GM12864 (cell line): Measurements from ENCODE around the gene OR2A5.
"Not testable (repeated sequence)": the region's sequence is repeated elsewhere in the genome, so short reads cannot be mapped to it uniquely, and the experiment has no call there.

Source experiments
- DNase-seq: peaks from one replicate; pipeline ENCODE4 v3.0.0-alpha.2; 2011; ENCODE audit warnings: low read depth
- H3K4me3 ChIP-seq: 2 replicates; pipeline ENCODE4 v1.5.1; 2011; ENCODE audit warnings: mild to moderate bottlenecking, low read depth, low read length, control low read depth
- TF ChIP-seq, protein P1 (sequence below): IDR thresholded peaks from 2 replicates; pipeline ENCODE4 v1.5.1; 2011; ENCODE audit warnings: low read depth, mild to moderate bottlenecking, moderate library complexity, low read length, control low read depth, inconsistent platforms; ENCODE audit errors: missing control alignments

The OR2A5 gene

DNA sequence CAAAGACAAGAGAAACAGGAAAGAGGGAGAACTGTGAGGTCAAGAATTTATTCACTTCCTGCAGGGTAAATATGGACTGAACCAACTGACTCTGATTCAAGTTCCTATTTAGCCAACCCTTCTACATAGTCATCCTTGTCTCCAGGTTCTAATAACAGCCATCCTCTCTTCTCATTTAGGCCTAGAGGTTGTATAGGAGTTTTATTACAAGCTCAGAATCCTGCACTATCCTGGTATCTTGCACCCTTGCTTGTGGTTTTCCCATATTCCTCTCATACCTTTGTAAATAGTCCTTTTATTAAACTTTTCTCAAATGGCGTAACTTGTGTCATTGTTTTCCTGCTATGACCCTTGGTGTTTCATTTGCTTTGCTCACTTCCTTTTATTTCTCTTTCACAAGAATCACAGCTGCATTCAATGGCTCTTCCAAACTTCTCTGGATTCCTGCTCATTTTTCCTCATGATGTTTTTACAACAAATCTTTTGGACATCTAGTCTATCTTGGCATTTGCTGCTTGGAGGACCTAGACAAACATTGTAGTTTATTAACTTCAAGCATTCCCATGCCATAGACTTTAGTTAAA lies 12.4 kb upstream of the OR2A5 start:
- TF ChIP-seq, protein P1, sequence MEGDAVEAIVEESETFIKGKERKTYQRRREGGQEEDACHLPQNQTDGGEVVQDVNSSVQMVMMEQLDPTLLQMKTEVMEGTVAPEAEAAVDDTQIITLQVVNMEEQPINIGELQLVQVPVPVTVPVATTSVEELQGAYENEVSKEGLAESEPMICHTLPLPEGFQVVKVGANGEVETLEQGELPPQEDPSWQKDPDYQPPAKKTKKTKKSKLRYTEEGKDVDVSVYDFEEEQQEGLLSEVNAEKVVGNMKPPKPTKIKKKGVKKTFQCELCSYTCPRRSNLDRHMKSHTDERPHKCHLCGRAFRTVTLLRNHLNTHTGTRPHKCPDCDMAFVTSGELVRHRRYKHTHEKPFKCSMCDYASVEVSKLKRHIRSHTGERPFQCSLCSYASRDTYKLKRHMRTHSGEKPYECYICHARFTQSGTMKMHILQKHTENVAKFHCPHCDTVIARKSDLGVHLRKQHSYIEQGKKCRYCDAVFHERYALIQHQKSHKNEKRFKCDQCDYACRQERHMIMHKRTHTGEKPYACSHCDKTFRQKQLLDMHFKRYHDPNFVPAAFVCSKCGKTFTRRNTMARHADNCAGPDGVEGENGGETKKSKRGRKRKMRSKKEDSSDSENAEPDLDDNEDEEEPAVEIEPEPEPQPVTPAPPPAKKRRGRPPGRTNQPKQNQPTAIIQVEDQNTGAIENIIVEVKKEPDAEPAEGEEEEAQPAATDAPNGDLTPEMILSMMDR = no peak
- no peak for DNase-seq
- no peak overlapping the region for H3K4me3 ChIP-seq

DNA sequence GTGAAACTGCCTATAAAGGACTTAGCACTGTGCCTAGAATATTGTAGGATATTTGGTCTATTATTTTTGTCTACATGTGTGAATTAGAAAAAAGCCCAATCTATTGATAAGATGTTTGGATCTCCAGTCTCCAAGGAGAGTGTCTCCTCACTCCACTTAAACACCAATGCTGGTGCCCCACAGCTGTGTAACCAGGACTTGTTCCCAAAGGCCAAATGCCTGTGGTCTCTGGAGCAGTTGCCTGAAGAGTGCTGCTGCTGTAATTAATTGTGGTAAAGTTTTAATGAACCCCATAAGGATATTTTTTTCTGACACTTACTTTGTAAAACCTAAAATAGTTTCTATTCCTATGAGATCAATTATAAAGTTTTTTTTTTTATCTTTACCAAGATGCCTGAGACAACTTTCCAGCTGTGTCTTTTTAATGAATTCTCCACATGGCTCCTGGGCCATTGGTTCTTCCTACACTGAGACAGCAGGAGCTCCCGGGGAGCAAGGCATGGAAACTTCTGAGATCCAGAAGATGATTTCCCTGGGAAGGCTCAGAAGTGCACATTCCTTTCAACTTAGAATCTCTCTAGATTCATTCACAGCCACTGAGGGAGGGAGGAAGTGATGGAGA lies 11.2 kb upstream of the OR2A5 start:
- H3K4me3 ChIP-seq = no peak overlapping the region
- DNase-seq = no peak
- TF ChIP-seq, protein P1 = no peak

DNA sequence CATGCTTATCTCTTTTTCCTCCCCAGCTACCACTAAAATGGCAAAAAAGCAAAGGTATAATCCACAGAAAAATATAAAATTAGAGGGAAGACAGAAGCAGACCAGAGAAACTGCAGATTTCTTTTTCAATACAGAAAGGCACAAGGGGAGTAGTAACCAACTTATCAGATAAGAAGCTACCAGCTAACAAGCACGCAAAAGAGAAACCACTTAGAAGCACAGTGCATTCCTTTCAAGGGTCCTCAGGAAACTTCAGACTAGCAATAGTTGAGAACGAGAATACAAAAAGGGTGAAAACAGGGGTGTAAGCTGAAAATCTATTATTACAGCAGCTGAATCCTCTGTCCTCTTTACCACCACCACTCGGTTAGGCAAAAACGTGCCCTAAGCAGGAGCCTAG lies 9.9 kb upstream of the OR2A5 start:
- no peak overlapping the region for H3K4me3 ChIP-seq
- DNase-seq = no peak
- TF ChIP-seq, protein P1 = no peak

DNA sequence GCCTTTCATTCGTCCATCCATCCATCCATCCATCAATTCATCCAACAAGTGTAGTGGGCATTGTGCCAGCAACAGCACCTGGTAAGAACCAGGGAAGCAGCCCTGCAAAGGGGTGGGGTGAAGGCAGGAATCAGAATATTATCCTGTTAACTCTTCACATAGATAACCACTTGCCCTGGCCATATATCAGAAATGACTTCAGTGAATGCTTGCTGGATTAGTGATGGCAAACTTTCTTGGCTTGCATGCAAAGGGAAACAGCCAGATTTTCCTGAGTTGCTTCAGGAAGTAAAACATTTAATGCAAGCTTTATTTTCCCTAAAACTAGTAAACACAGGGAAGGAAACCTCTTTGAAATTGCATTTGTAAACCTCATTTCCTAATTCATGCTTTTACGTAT lies 743 bp downstream of the OR2A5 start:
- TF ChIP-seq, protein P1 = no peak
- DNase-seq = no peak

DNA sequence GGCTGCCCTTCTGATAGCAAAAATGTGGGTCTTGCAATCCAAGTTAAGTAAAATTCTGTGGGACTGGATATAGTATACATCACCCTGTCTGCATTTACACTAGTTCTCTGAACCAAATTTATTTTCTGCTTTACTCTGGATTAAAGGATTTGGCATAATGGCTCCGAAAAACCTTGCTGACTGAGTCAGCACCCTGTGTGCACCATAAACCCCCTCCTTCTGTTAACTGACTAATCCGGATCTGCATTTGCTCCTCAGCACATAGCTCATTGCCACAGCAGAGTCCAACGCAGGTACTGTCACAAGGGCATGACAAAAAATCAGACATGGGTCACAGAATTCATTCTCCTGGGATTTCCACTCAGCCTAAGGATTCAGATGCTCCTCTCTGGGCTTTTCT lies 1.3 kb downstream of the OR2A5 start:
- no peak for DNase-seq
- H3K4me3 ChIP-seq = no peak overlapping the region
- TF ChIP-seq, protein P1 = no peak

More for the DNA sequence above, 743 bp downstream of the OR2A5 start:
- H3K4me3 ChIP-seq = no peak overlapping the region

DNA sequence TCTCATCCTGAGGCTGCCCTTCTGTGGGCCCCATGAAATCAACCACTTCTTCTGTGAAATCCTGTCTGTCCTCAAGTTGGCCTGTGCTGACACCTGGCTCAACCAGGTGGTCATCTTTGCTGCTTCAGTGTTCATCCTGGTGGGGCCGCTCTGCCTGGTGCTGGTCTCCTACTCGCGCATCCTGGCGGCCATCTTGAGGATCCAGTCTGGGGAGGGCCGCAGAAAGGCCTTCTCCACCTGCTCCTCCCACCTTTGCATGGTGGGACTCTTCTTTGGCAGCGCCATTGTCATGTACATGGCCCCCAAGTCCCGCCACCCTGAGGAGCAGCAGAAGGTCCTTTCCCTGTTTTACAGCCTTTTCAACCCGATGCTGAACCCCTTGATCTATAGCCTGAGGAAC lies 2.1 kb downstream of the OR2A5 start:
- H3K4me3 ChIP-seq, DNase-seq: not testable (repeated sequence)

DNA sequence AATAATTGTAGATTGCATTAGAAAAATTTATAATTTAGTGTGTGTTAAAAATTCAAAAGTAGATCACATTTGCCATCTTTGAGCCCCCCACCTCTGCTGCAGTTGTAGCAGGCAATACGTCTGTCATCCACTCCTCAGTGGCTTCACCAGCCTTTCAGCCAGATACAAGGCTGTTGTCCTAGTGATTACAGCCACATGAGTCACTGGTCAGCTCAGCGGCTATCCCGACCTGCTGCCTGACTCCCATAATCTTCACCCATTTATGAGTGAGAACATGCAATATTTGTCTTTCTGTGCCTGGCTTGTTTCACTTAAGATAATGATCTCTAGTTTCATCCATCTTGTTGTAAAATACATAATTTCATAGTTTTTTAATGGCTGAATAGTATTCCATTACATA lies 9.2 kb downstream of the OR2A5 start:
- DNase-seq = no peak
- TF ChIP-seq, protein P1 = no peak
- no peak overlapping the region for H3K4me3 ChIP-seq
